HG02623 (cell line): Measurements from ENCODE around the gene PDS5A.
"Not testable (repeated sequence)": the region's sequence is repeated elsewhere in the genome, so short reads cannot be mapped to it uniquely, and the experiment has no call there.

Experiments used
- ATAC-seq: cut with Tn5 transposase; IDR thresholded peaks from one replicate; pipeline ENCODE4 v1.9.1; 2021; ENCODE audit warnings: moderate library complexity; ENCODE audit not compliant: unreplicated experiment

Gene PDS5A

GRCh38 chr4:39838431-39838830 lies 139.3 kb downstream of the PDS5A start:
- ATAC-seq: not testable (repeated sequence)

GRCh38 chr4:39834269-39834668 lies 143.4 kb downstream of the PDS5A start:
- ATAC-seq: no peak

- ATAC-seq: no peak
Measured at GRCh38 chr4:39825741-39826231, 151.9 kb downstream of the PDS5A start.

GRCh38 chr4:39825090-39825489 lies 152.6 kb downstream of the PDS5A start:
- ATAC-seq: no peak

GRCh38 chr4:39823191-39823590 lies 154.5 kb downstream of the PDS5A start:
- no peak for ATAC-seq

GRCh38 chr4:39822662-39823061 lies 155.0 kb downstream of the PDS5A start:
- no peak for ATAC-seq

GRCh38 chr4:39821951-39822350 lies 155.8 kb downstream of the PDS5A start:
- no peak for ATAC-seq

GRCh38 chr4:39820186-39820585 lies 157.5 kb downstream of the PDS5A start:
- no peak for ATAC-seq

GRCh38 chr4:39818646-39819045 lies 159.1 kb downstream of the PDS5A start:
- no peak for ATAC-seq

GRCh38 chr4:39814403-39815185 lies 163.1 kb downstream of the PDS5A start:
- ATAC-seq: no peak

GRCh38 chr4:39813761-39814160 lies 163.9 kb downstream of the PDS5A start:
- not testable (repeated sequence) for ATAC-seq

GRCh38 chr4:39813033-39813432 lies 164.7 kb downstream of the PDS5A start:
- not testable (repeated sequence) for ATAC-seq

GRCh38 chr4:39812500-39812899 lies 165.2 kb downstream of the PDS5A start:
- no peak for ATAC-seq

- no peak for ATAC-seq
Measured at GRCh38 chr4:39808231-39808749, 169.4 kb downstream of the PDS5A start.

GRCh38 chr4:39802005-39802404 lies 175.7 kb downstream of the PDS5A start:
- no peak for ATAC-seq

GRCh38 chr4:39792976-39793375 lies 184.7 kb downstream of the PDS5A start:
- ATAC-seq: not testable (repeated sequence)

- no peak for ATAC-seq
Measured at GRCh38 chr4:39792529-39792928, 185.2 kb downstream of the PDS5A start.

GRCh38 chr4:39792128-39792527 lies 185.6 kb downstream of the PDS5A start:
- ATAC-seq: no peak

- no peak for ATAC-seq
Measured at GRCh38 chr4:39786838-39787237, 190.9 kb downstream of the PDS5A start.

GRCh38 chr4:39785083-39785482 lies 192.6 kb downstream of the PDS5A start:
- ATAC-seq: no peak

- not testable (repeated sequence) for ATAC-seq
Measured at GRCh38 chr4:39781988-39782387, 195.7 kb downstream of the PDS5A start.
